Stimulated activated CD4-positive, alpha-beta T cell treated with anti-CD3 and anti-CD28 coated beads, Interleukin-15, amount 100 ng/mL, for 48 hours (primary cell): Measurements from ENCODE around the gene DNAI1.

ENCODE experiments used
- DNase-seq, 2 donors: peaks; one replicate each; pipeline ENCODE4 v3.0.0-alpha.2; 2020; ENCODE audit warnings: low read depth in 2 of 2

Gene DNAI1

DNA sequence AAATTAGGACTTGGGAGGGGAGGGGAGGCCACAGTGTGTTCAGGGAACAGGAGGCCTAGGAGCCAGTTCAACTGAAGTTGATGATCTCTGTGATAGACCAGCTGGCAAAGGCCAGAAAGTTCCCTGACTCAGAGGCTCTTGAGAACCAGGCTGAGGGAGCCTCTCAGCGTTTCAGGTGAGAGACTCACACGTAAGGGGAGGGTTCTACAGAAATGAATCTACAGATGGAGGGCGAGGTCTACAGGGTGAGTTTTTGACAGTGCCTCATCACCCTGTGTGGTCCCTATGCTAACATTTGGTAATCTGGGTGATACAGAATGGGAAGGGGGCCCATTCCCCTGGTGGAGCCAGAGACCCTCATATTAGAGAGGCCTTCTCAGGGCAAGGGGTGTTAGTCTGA, 32.2 kb downstream of the DNAI1 start:
- no peak for DNase-seq

- DNase-seq: no peak
Observed at GRCh38 chr9:34491596-34491995, 33.0 kb downstream of the DNAI1 start.

- DNase-seq: no peak
Observed at GRCh38 chr9:34492051-34492450, 33.4 kb downstream of the DNAI1 start.

DNA sequence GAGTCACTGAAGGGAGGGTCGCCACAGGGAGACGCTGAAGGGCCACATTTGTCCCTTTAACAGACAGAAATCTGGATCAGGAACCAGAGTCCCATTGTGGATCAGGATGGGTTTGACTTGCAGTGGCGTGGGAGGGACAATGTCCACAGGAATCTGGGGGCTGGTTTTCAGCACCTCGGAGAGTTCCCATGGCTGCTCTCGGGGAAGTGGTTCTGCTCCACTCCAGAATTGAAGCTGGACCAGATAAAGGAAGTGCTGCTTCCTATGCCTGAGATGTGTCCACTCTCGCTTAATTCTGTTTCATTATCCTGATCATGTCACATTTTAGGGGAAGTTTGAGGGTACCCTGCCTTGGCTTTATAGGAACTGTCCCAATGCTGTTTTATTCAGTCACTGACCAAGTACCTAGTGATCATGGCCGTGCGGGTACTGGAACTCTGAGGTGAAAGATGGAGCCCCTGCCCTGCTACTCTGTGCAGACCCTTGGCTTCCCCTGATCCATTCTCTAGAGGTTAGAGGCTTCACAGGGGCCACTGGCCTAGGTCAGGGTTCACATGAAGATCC, 35.4 kb downstream of the DNAI1 start:
- no peak for DNase-seq

- DNase-seq: no peak
Observed at GRCh38 chr9:34496149-34496712, 37.6 kb downstream of the DNAI1 start.

GRCh38 chr9:34498553-34498952, 39.9 kb downstream of the DNAI1 start:
- DNase-seq: no peak

- DNase-seq: no peak
Observed at GRCh38 chr9:34499076-34499475, 40.5 kb downstream of the DNAI1 start.

DNA sequence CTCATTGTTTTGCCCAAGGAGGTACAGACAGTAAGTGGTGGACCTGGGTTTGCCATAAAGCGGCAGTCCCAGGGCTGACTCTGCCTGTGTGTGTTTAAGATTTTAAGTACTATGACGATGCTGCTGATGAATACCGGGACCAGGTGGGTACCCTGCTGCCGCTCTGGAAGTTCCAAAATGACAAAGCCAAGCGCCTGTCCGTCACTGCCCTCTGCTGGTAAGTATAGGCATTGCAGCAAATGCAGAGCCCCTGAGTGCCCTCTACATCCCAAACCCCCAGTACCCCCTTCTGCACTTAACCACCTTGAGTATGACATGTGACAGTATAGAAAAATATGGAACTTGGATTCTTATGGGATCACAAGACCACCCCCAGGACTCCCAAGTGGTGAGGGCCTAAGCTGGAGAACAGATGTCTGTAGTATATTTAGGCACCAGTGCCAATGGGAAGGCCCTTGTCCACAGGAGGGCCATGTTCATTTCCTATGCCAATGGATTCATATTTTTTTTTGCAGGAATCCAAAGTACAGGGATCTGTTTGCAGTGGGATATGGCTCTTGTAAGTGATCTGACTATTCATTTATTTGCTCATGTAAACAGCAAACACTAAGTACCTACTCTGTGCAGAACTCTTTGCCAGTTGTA, 42.1 kb downstream of the DNAI1 start:
- DNase-seq: peak; percentile 70 to 77

- no peak for DNase-seq
Observed at GRCh38 chr9:34501372-34501771, 42.8 kb downstream of the DNAI1 start.

GRCh38 chr9:34501889-34502425, 43.4 kb downstream of the DNAI1 start:
- no peak for DNase-seq

DNA sequence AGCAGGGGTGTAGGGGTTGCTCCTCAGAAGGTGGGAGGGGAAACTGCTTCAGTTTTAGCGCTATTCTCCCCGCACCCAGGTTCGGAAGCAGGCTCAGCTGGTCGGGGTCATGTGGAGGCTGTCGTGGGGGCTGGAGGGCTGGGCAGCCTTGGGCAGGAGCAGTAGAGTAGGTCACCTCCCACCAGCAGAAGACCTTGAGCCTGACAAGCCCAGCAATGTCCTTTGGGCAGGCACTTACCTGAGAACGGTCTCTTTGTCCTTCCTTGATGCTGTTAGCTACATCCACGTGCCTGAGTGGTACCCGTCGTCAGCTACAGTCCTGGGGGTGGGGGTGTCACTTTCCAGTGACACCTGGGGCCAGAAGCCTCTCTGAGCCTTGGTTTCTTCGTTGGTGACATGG, 43.9 kb downstream of the DNAI1 start:
- DNase-seq: no peak

DNA sequence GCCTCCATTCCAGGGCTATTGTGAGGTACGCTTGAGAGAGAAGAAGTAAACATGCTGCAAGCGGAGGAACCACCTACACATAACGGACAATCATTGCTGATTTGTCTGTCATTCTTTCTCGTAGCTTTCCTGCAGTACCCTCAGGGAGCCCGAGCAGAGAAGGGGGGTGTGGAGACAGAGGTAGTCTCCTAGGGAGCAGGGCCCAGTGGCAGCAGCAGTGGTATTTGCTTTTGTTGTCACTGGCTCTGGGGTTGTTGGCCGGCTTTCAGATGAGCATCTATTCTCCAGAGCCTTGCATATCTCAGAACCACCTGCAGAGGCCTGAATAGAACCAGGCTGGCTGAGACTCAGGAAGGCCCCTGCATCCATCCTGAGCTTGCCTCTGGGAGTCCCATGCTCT, 44.3 kb downstream of the DNAI1 start:
- no peak for DNase-seq

DNA sequence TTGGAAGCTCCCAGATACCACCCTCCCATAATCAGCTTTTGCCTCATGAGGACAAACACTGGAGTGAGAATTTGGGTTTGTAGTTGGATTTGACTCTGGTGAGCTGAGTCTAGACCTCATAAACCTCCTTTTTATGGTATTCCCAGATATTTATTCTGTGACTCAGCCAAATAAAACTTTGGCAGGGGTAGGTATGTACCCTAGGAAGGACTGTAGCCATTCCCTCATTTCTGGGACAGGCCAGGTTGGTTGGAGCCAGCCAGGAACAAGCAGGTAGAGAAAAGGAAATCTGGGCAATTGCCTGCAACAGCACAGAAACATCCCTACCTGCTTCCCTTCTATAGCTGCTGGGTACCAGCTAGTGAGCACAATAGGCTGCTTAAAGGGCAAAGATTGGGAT, 44.8 kb downstream of the DNAI1 start:
- no peak for DNase-seq

DNA sequence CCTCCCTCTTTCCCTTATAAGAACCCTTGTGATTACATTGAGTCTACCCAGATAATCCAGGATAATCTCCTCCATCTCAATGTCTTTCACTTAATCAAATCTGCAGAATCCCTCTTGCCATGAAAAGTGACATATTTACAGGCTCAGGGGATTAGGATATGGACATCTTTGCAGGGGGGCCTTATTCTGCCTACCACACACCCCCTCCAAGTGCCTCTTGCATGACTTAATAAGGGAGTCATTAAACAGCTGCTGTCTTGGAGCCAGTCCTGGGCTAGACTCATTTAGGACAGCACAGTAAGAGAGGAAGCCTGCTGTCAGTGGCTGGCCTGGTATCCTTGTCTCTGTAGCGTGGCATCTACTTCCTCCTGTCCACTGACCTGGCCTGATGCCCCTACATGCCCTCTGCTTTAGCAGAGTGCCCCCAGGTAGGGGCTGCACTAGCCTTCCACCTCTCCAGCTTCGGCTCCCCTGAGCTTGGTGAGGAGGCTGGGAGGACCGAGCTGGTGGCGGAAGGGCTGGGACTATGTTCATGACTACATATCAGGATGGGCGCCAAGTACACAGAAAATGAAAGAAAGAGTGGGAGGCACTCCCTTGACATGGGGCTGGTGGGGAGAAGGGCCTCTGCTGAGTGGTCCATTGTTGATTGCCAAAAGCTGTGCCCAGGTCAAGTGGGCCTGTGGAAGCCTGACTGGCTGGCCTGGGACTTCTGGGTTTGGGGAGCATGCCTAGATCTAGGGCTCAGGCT, 46.9 kb downstream of the DNAI1 start:
- no peak for DNase-seq

GRCh38 chr9:34506623-34507022, 48.0 kb downstream of the DNAI1 start:
- no peak for DNase-seq

DNA sequence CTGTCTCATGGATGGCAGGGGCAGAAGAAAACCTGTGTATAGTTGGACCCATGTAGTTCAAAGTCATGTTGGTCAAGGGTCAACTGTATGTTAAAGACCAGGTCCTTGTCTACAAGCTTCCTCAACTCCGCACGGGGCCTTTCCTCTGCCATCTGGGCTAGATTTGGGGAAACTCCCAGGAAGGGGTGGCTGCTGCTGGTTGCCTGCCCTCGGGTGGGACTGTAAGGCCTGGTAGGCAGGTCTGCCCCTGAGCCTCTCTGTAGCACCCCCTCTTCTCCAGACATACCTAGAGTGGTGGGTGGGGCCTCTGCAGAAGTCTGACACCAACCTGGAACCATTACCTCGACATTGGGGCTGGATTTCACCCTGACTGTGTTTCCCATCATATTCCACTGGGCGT, 49.0 kb downstream of the DNAI1 start:
- no peak for DNase-seq

DNA sequence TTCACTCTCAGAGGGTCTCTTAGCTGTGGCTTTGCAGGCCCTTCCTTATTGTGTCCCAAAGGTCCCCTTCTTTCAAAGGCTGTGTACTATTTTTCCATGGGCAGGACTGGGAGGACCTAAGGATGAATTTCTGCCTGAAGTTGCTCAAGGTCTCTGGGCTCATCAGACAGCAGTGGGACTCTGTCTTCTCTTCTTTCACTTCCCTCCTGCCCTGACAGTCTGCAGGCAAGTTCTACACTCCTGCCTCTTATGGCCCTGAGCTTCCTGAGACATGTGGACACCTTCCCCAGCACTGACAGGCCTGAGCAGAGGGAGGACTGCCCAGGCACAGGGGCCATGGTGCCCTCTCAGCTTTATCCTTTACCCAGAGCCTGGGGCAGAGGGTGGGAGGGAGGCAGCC, 49.4 kb downstream of the DNAI1 start:
- DNase-seq: no peak

DNA sequence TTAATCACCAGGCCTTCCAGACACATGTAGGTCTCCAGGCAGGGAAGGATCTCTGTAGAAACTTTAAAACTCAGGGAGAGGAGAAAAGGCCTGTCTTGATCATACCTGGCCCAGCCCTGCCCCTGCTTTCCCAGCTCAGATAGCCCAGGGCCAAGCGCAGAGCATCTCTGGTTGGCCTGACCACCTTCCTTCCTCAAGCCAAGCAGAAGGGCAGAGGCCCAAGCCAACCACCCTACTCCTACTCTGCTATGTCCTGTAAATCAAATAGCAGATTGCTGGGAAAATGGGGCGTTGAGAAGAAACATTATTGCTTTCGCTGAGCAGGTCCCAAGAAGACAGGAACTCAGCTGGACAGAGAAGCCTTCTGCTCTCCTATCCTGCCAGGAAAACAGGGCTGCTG, 49.9 kb downstream of the DNAI1 start:
- no peak for DNase-seq

DNA sequence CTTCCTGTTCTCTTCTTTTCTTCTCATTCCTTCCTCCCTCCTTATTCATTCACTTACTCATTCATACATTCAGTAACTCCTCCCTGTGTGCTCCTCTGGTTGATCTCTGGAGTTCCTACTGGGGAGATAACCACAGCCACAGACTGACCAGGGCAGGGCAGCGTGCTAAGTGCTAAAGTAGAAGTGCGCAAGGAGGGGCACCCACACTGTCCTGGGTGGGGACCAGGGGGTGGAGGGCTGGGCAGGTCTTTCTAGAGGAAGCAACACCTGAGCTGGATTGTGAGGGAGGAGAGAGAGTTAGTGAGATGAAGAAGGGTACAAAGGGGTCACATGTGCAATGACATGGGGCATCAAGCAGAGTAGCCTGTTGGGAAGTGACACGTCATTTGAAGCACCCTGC, 50.3 kb downstream of the DNAI1 start:
- DNase-seq: no peak

DNA sequence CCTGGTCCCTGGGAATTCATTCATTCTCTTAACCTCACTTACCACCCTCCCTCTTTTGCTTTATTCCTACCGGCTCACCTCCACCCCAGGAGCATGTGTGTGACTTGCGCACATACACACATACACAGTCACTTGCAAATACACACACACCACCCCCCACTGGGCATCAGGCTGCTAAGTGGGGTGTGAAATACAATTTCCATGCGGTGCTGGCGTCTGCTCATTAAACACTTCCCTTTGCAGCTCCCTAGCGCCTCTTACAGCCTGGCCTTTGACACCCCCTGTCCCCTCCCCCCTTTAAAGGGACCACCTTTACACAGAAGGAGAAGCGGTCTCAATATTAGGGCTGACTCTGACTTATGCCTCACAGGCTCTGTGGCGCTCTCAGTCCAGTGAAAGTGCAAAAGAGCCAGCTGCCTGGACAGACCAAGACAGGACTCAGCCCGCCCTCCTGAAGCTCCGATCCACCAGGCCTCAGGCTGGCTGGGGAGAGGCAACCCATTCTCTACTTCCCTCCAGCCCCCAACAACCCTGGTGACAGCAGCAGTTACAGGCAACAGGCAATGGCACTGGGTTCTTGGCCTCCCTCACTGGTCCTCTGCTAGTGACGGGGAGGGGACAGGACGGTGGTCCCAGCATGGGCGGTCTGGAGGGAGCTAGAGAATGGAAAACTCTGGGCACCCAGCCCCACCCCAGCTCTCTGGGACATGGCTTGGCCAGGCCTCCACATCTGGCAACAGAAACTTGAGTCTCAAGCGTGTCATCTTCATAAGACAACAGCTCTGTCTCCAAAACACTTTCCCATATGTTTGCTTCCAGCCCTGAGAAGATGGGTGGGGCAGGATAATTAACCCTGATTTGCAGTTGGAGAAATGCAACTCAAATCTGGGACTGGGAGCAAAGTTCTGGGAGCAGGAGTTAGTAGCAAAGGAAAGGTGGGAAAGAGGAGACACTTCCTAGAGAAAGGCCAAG, 52.2 kb downstream of the DNAI1 start:
- DNase-seq: no peak
